ENCODE data around the gene CTSD.

DNA sequence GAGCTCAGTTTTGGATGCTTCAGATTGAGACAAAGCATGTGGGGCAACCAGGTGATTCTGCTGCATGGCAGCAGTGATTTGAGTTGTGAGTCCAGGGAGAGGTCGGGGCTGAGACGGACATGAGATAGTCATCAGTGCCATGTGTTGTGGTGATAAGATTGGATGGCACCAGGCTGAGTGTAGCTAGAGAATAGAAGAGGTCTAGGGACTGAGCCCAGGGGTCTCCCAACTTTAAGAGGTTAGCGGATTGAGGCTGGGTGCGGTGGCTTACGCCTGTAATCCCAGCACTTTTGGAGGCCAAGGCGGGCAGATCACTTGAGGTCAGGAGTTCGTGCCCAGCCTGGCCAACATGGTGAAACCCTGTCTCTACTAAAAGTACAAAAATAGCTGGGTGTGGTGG is 6.3 kb upstream of the CTSD start:
- TF ChIP-seq, protein P1, sequence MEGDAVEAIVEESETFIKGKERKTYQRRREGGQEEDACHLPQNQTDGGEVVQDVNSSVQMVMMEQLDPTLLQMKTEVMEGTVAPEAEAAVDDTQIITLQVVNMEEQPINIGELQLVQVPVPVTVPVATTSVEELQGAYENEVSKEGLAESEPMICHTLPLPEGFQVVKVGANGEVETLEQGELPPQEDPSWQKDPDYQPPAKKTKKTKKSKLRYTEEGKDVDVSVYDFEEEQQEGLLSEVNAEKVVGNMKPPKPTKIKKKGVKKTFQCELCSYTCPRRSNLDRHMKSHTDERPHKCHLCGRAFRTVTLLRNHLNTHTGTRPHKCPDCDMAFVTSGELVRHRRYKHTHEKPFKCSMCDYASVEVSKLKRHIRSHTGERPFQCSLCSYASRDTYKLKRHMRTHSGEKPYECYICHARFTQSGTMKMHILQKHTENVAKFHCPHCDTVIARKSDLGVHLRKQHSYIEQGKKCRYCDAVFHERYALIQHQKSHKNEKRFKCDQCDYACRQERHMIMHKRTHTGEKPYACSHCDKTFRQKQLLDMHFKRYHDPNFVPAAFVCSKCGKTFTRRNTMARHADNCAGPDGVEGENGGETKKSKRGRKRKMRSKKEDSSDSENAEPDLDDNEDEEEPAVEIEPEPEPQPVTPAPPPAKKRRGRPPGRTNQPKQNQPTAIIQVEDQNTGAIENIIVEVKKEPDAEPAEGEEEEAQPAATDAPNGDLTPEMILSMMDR (IDR thresholded peaks at IDR 0.05), result no peak
- TF ChIP-seq POLR2A (IDR thresholded peaks at IDR 0.05), result no peak

All from adrenal gland (tissue), 5 donors.